TTC549 (cell line): ENCODE results near the gene FGF4.

Experiments used
- FAIRE-seq: peaks from 2 replicates; lab custom pipeline; 2012; peaks lifted over from hg19 to GRCh38; lab: Jason Lieb, UNC

Gene FGF4

DNA sequence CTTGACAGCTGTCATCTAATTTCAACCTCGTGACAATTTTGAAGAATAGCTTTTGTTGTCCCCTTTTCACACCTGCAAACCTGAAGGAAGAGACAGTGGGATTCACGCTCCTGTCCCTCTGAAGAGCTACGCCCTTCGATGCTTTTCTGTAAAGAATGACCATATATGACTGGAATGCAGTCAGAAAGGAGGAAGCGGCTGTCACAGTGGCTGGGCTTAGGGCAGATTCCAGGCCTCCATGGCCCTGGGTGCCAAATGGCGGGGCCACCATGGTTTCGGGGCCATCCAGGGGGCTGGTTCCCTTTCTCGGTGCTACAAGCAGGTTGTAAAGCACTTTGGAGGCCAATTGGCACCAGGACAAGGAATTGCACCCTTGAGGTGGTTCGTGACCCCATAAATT is 49.1 kb downstream of the FGF4 start:
- no peak for FAIRE-seq

GRCh38 chr11:69721745-69722144 is 53.4 kb downstream of the FGF4 start:
- no peak for FAIRE-seq

- no peak for FAIRE-seq
These were observed 54.0 kb downstream of the FGF4 start for GRCh38 chr11:69721106-69721505.
